HG03378 (cell line): ENCODE data around the gene APBB3.
"Not testable (repeated sequence)": the region's sequence is repeated elsewhere in the genome, so short reads cannot be mapped to it uniquely, and the experiment has no call there.

Experiments used
- ATAC-seq: cut with Tn5 transposase; IDR thresholded peaks from one replicate; pipeline ENCODE4 v1.9.1; 2021; ENCODE audit warnings: mild to moderate bottlenecking, moderate library complexity; ENCODE audit not compliant: unreplicated experiment

APBB3 gene

GRCh38 chr5:140564196-140565023 lies at the start of gene APBB3, which contains the start of gene SLC35A4:
TSS of gene APBB3 (minus strand) at chr5:140564598. CDS start at chr5:140564245, 353 bp downstream.
TSS of gene SLC35A4 (plus strand) at chr5:140564828. CDS start at chr5:140567170, 2,342 bp downstream.
- peak; percentile 88 for ATAC-seq

GRCh38 chr5:140611020-140611521 lies 46.7 kb upstream of the APBB3 start:
- ATAC-seq = no peak

- no peak for ATAC-seq
Measured at GRCh38 chr5:140609126-140609525, 44.7 kb upstream of the APBB3 start.

GRCh38 chr5:140608722-140609121 lies 44.3 kb upstream of the APBB3 start:
- ATAC-seq = no peak

GRCh38 chr5:140607031-140607430 lies 42.6 kb upstream of the APBB3 start:
- ATAC-seq = no peak

- no peak for ATAC-seq
Measured at GRCh38 chr5:140605879-140606278, 41.5 kb upstream of the APBB3 start.

GRCh38 chr5:140603734-140604133 lies 39.3 kb upstream of the APBB3 start:
- ATAC-seq = no peak

GRCh38 chr5:140603446-140603698 lies 39.0 kb upstream of the APBB3 start:
- ATAC-seq = not testable (repeated sequence)

- ATAC-seq = no peak
Measured at GRCh38 chr5:140602147-140602546, 37.7 kb upstream of the APBB3 start.

- no peak for ATAC-seq
Measured at GRCh38 chr5:140600096-140600495, 35.7 kb upstream of the APBB3 start.

GRCh38 chr5:140598836-140599235 lies 34.4 kb upstream of the APBB3 start:
- no peak for ATAC-seq

GRCh38 chr5:140596321-140596741 lies 31.9 kb upstream of the APBB3 start:
- ATAC-seq = no peak

- no peak for ATAC-seq
Measured at GRCh38 chr5:140595538-140596300, 31.3 kb upstream of the APBB3 start.

- no peak for ATAC-seq
Measured at GRCh38 chr5:140594169-140594568, 29.8 kb upstream of the APBB3 start.

- ATAC-seq = not testable (repeated sequence)
Measured at GRCh38 chr5:140593070-140593469, 28.7 kb upstream of the APBB3 start.

- ATAC-seq = no peak
Measured at GRCh38 chr5:140591747-140592372, 27.5 kb upstream of the APBB3 start.

- no peak for ATAC-seq
Measured at GRCh38 chr5:140590861-140591260, 26.5 kb upstream of the APBB3 start.

- ATAC-seq = no peak
Measured at GRCh38 chr5:140588311-140589070, 24.1 kb upstream of the APBB3 start.

GRCh38 chr5:140587495-140587894 lies 23.1 kb upstream of the APBB3 start:
- no peak for ATAC-seq

- not testable (repeated sequence) for ATAC-seq
Measured at GRCh38 chr5:140579188-140579747, 14.9 kb upstream of the APBB3 start.
